Neural crest cell (in vitro differentiated cells): ENCODE results near the gene CD24. TPM values are rescaled to one million over a fixed set of nuclear protein-coding genes. Genes with fewer than 3 reads are reported as not detected.
"Not testable (repeated sequence)": the region's sequence is repeated elsewhere in the genome, so short reads cannot be mapped to it uniquely, and the experiment has no call there.

Experiments used
- DNase-seq: peaks from one replicate; pipeline ENCODE4 v3.0.0; 2021; ENCODE audit warnings: low read depth, mixed read lengths, low spot score
- H3K27ac Mint-ChIP-seq: one replicate; pipeline ENCODE4 v1.8.0; 2021; ENCODE audit warnings: mild to moderate bottlenecking, mixed read lengths; ENCODE audit not compliant: unreplicated experiment
- H3K27me3 Mint-ChIP-seq: 2 replicates; pipeline ENCODE4 v1.8.0; 2021; ENCODE audit warnings: low read depth, mild to moderate bottlenecking, mixed read lengths
- H3K36me3 Mint-ChIP-seq: 2 replicates; pipeline ENCODE4 v1.8.0; 2021; ENCODE audit warnings: low read depth, mild to moderate bottlenecking, mixed read lengths
- H3K4me1 Mint-ChIP-seq: 2 replicates; pipeline ENCODE4 v1.8.0; 2021; ENCODE audit warnings: mixed read lengths
- H3K4me3 Mint-ChIP-seq: one replicate; pipeline ENCODE4 v1.8.0; 2021; ENCODE audit warnings: mild to moderate bottlenecking, mixed read lengths
- H3K9me3 Mint-ChIP-seq: 2 replicates; pipeline ENCODE4 v1.8.0; 2021; ENCODE audit warnings: mixed read lengths
- total RNA-seq: library from RNA; stranded (reverse); gene quantifications from 2 replicates; pipeline ENCODE4 v1.2.1, GENCODE V29; 2021
- TF ChIP-seq, protein P1 (sequence below): fragments of 200-600 bp; sonication (generic); conservative IDR thresholded peaks from 2 replicates; pipeline ENCODE4 v1.5.0; 2021; ENCODE audit warnings: antibody characterized with exemption, mild to moderate bottlenecking

The CD24 gene
- total RNA-seq, 1 donor from 2014 or later, result 333 TPM

DNA sequence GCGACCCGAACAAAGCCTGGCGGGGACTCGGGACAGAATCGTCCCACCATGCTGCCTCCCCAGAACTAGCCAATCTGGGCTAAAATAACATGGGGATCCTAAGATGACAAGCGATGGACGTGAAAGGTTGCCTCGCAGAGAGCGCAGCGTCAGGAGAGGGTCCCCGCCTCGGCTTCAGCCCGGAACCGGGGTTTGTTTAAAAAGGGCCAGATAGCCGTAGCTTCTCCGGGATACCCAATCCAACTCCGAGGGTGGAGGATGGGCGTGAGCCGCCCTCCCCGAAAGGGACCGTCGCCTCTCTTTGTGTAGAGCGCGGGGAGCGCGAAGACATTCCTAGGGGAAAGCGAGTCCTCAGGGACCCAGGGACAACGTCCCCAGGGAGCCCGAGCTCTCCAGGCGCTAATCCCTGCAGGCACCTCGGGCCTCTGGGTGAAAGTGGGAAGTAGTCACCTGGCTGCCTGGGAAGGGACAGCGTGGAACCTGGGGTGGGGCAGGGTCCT is 643 bp downstream of the CD24 start:
- TF ChIP-seq, protein P1, sequence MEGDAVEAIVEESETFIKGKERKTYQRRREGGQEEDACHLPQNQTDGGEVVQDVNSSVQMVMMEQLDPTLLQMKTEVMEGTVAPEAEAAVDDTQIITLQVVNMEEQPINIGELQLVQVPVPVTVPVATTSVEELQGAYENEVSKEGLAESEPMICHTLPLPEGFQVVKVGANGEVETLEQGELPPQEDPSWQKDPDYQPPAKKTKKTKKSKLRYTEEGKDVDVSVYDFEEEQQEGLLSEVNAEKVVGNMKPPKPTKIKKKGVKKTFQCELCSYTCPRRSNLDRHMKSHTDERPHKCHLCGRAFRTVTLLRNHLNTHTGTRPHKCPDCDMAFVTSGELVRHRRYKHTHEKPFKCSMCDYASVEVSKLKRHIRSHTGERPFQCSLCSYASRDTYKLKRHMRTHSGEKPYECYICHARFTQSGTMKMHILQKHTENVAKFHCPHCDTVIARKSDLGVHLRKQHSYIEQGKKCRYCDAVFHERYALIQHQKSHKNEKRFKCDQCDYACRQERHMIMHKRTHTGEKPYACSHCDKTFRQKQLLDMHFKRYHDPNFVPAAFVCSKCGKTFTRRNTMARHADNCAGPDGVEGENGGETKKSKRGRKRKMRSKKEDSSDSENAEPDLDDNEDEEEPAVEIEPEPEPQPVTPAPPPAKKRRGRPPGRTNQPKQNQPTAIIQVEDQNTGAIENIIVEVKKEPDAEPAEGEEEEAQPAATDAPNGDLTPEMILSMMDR, result no peak
- DNase-seq, result peak; percentile 36
- H3K27ac Mint-ChIP-seq, result peak overlapping the region; percentile 98
- H3K36me3 Mint-ChIP-seq, result peaks cover 23% of the 10 kb centered on the region
- peaks cover 31% of the 10 kb centered on the region for H3K4me1 Mint-ChIP-seq
- H3K4me3 Mint-ChIP-seq, result peak overlapping the region; percentile 98
- no peaks in the 10 kb centered on the region for H3K9me3 Mint-ChIP-seq
- H3K27me3 Mint-ChIP-seq, result peaks cover 35% of the 10 kb centered on the region

DNA sequence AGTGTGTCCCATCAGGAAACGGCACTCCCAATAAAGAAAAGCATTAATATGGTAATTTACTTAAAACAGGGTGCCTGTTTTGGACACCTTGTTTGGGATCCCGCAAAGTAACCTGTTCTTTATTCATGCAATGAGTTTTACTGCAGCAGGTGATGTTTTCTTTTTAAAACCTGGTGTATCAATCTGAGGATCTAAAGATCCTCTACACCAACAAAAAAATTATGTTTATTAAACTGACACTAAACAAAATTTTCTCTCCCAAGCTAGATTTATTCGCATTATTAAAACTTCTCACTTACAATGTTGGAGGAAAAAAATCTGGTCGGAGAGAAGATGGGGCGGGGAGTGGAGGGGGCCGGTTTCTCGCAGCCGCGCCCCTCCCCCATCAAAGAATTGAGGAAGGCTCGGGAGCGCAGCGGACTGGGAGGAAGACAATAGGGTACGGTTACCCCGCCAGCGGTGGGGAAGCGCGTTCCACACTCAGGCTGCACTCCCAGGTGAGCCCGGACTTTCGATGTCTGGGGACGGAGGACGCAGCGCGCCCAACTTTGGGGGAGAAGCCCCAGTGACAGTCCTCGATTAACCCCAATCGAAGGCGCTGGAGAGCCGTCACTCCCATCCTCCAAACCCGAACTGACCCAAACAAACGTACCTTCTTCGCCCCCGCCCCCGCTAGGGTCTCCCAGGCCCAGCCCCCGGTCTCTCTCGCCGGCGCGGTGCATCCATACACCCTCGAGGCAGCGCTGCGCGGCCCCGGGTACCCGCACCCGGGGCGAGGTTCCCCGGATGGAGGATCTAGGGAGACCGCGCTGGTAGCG is 1.3 kb downstream of the CD24 start:
- Mint-ChIP-seq H3K36me3 (peaks cover 27% of the 10 kb centered on the region), H3K27me3 (peaks cover 35% of the 10 kb centered on the region), H3K4me3 (peak overlapping the region; percentile 98), H3K27ac (peak overlapping the region; percentile 98), H3K4me1 (peaks cover 31% of the 10 kb centered on the region), H3K9me3 (no peaks in the 10 kb centered on the region)
- TF ChIP-seq, protein P1, result no peak
- DNase-seq, result peak; percentile 30

- peak overlapping the region; percentile 98 for H3K4me3 Mint-ChIP-seq
- peak; percentile 12 for DNase-seq
Measured at GRCh38 chr6:106972500-106972899, 2.0 kb downstream of the CD24 start.

DNA sequence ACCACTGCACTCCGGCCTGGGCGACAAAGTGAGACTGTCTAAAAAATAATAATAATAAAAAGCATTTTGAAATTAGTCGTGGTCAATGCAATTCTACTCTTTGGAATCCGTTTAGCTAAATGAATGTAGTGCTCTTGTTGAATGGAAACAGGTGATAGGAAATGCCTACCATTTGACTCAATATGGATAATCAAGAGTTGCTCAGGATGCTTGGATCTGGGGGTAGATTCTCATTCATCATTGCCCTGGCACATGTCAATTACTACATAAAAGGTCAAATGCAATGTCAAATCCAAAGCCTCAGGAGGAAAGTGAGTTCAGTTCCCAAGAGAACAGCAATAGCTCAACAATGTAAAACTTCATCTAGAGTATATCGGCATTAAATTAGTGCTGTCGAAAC is 3.8 kb downstream of the CD24 start:
- not testable (repeated sequence) for DNase-seq, H3K9me3 Mint-ChIP-seq, H3K27ac Mint-ChIP-seq
- Mint-ChIP-seq H3K4me1 (peaks cover 28% of the 10 kb centered on the region), H3K27me3 (peaks cover 18% of the 10 kb centered on the region), H3K36me3 (peaks cover 39% of the 10 kb centered on the region), H3K4me3 (peak overlapping the region; percentile 75)

More at GRCh38 chr6:106972500-106972899, 2.0 kb downstream of the CD24 start:
- H3K36me3 Mint-ChIP-seq, result peaks cover 34% of the 10 kb centered on the region
- no peaks in the 10 kb centered on the region for H3K9me3 Mint-ChIP-seq
- peaks cover 33% of the 10 kb centered on the region for H3K27me3 Mint-ChIP-seq
- TF ChIP-seq, protein P1, result no peak
- peak overlapping the region; percentile 98 for H3K27ac Mint-ChIP-seq
- H3K4me1 Mint-ChIP-seq, result peaks cover 31% of the 10 kb centered on the region

GRCh38 chr6:106967936-106968555 is 6.5 kb downstream of the CD24 start:
- H3K4me3 Mint-ChIP-seq, result peak overlapping the region; percentile 32
- no peak overlapping the region for H3K27ac Mint-ChIP-seq
- peaks cover 45% of the 10 kb centered on the region for H3K36me3 Mint-ChIP-seq

More at GRCh38 chr6:106967936-106968555, 6.5 kb downstream of the CD24 start:
- Mint-ChIP-seq H3K4me1 (peaks cover 23% of the 10 kb centered on the region), H3K27me3 (peaks cover 9% of the 10 kb centered on the region), H3K9me3 (peaks cover 8% of the 10 kb centered on the region)
- TF ChIP-seq, protein P1, result no peak
- DNase-seq, result no peak
